IMR-90 (cell line): Measurements from ENCODE around the gene ANHX. TPM values are rescaled to one million over a fixed set of nuclear protein-coding genes. Genes with fewer than 3 reads are reported as not detected.

Source experiments
- ATAC-seq: fragments of 200-7000 bp; cut with Tn5 transposase; 2 replicates; pipeline ENCODE4 v1.9.1; 2020; ENCODE audit warnings: low read depth, mild to moderate bottlenecking, moderate library complexity
- BruUV-seq: library from RNA; stranded (reverse); fragments of 400-500 nt; replicated peaks from 2 replicates; lab custom pipeline; 2021; lab: Mats Ljungman, UMichigan
- CTCF ChIA-PET: fragments of 300-600 bp; formaldehyde crosslinking; extraction: SDS; loops from one replicate; lab custom pipeline; 2021; ENCODE audit warnings: antibody characterized with exemption; lab: Yijun Ruan, JAX
- POLR2A ChIA-PET: fragments of 300-600 bp; sonication (Branson Sonifier 250); formaldehyde crosslinking; loops from one replicate; lab custom pipeline; 2022; ENCODE audit warnings: antibody characterized with exemption; ENCODE audit not compliant: unreplicated experiment; lab: Charles Lee
- DNase-seq: peaks from one replicate; pipeline ENCODE4 v3.0.0; 2013
- H2AFZ ChIP-seq: replicated peaks from 2 replicates; pipeline ENCODE3; 2013; ENCODE audit warnings: low read length, mild to moderate bottlenecking; ENCODE audit not compliant: poor library complexity
- H2AK5ac ChIP-seq: 2 replicates; pipeline ENCODE4 v1.6.1; 2013; ENCODE audit warnings: low read depth, low read length, inconsistent platforms
- H2AK9ac ChIP-seq: replicated peaks from 2 replicates; pipeline ENCODE3; 2013; ENCODE audit warnings: mild to moderate bottlenecking, low read depth, low read length, moderate library complexity; ENCODE audit not compliant: poor library complexity
- H2BK120ac ChIP-seq: 2 replicates; pipeline ENCODE4 v1.6.1; 2013; ENCODE audit warnings: low read depth, low read length, inconsistent platforms
- H2BK15ac ChIP-seq: 3 replicates; pipeline ENCODE4 v1.6.1; 2013; ENCODE audit warnings: low read depth, low read length, inconsistent platforms
- H2BK20ac ChIP-seq: 2 replicates; pipeline ENCODE4 v1.6.1; 2013; ENCODE audit warnings: low read depth, mild to moderate bottlenecking, inconsistent platforms, low read length, moderate library complexity
- H2BK5ac ChIP-seq: 2 replicates; pipeline ENCODE4 v1.6.1; 2013; ENCODE audit warnings: mild to moderate bottlenecking, low read depth, low read length, inconsistent platforms; ENCODE audit not compliant: poor library complexity, severe bottlenecking
- H3K14ac ChIP-seq: replicated peaks from 2 replicates; pipeline ENCODE4 v1.6.1; 2013; ENCODE audit warnings: low read depth, low read length, inconsistent platforms
- H3K18ac ChIP-seq: 2 replicates; pipeline ENCODE4 v1.6.1; 2013; ENCODE audit warnings: low read depth, low read length, control low read depth
- H3K23ac ChIP-seq: 2 replicates; pipeline ENCODE4 v1.6.1; 2013; ENCODE audit warnings: low read depth, low read length, inconsistent platforms
- H3K27ac ChIP-seq: 2 replicates; pipeline ENCODE4 v1.5.1; 2013; ENCODE audit warnings: mild to moderate bottlenecking, control low read depth, low read length; ENCODE audit not compliant: insufficient read depth
- H3K27me3 ChIP-seq: 2 replicates; pipeline ENCODE4 v1.6.1; 2013; ENCODE audit warnings: low read length; ENCODE audit not compliant: control insufficient read depth, insufficient read depth
- H3K36me3 ChIP-seq: 2 replicates; pipeline ENCODE4 v1.6.1; 2013; ENCODE audit warnings: low read length, mixed read lengths; ENCODE audit not compliant: control insufficient read depth, insufficient read depth
- H3K4ac ChIP-seq: 2 replicates; pipeline ENCODE4 v1.6.1; 2013; ENCODE audit warnings: low read depth, low read length, inconsistent platforms
- H3K4me1 ChIP-seq: 2 replicates; pipeline ENCODE4 v1.6.1; 2013; ENCODE audit warnings: low read length, mixed read lengths; ENCODE audit not compliant: control insufficient read depth, insufficient read depth
- H3K4me2 ChIP-seq: 2 replicates; pipeline ENCODE4 v1.6.1; 2013; ENCODE audit warnings: low read depth, mild to moderate bottlenecking, control low read depth, low read length, moderate library complexity
- H3K4me3 ChIP-seq: 2 replicates; pipeline ENCODE4 v1.5.1; 2013; ENCODE audit warnings: low read depth, mild to moderate bottlenecking, control low read depth, low read length, moderate library complexity; ENCODE audit not compliant: insufficient read depth
- H3K56ac ChIP-seq: 2 replicates; pipeline ENCODE4 v1.6.1; 2013; ENCODE audit warnings: low read length, inconsistent platforms; ENCODE audit not compliant: insufficient read depth; ENCODE audit errors: extremely low read depth
- H3K79me1 ChIP-seq, 2 experiments: 2 replicates each; pipeline ENCODE4 v1.6.1; 2013; ENCODE audit warnings: low read length in 2 of 2, inconsistent platforms in 1 of 2, low read depth in 1 of 2
- H3K9ac ChIP-seq: 2 replicates; pipeline ENCODE4 v1.6.1; 2013; ENCODE audit warnings: low read depth, low read length, control low read depth
- H3K9me1 ChIP-seq: 2 replicates; pipeline ENCODE4 v1.6.1; 2013; ENCODE audit warnings: low read length, inconsistent platforms; ENCODE audit not compliant: insufficient read depth
- H3K9me3 ChIP-seq: 2 replicates; pipeline ENCODE4 v1.6.1; 2013; ENCODE audit warnings: low read length; ENCODE audit not compliant: control insufficient read depth, insufficient read depth
- H4K20me1 ChIP-seq: 2 replicates; pipeline ENCODE4 v1.6.1; 2013; ENCODE audit warnings: low read length, inconsistent platforms; ENCODE audit not compliant: insufficient read depth
- H4K5ac ChIP-seq: 2 replicates; pipeline ENCODE4 v1.6.1; 2013; ENCODE audit warnings: mild to moderate bottlenecking, low read depth, low read length, control low read depth
- H4K8ac ChIP-seq, 2 experiments: 2 replicates each; pipeline ENCODE4 v1.6.1; 2013; ENCODE audit warnings: low read depth in 2 of 2, low read length in 2 of 2, control low read depth in 1 of 2, inconsistent platforms in 1 of 2
- H4K91ac ChIP-seq: 2 replicates; pipeline ENCODE4 v1.6.1; 2013; ENCODE audit warnings: low read depth, low read length, inconsistent platforms; ENCODE audit not compliant: insufficient read depth
- BHLHE40 ChIP-seq: fragments of 150-350 bp; IDR thresholded peaks from 2 replicates; pipeline ENCODE4 v1.6.1; 2016; ENCODE audit warnings: mild to moderate bottlenecking, low read depth, low read length
- CEBPB ChIP-seq: IDR thresholded peaks from 2 replicates; pipeline ENCODE4 v1.6.1; 2012; ENCODE audit warnings: low read depth, low read length, improper control_type of control experiment
- CHD1 ChIP-seq: IDR thresholded peaks from 2 replicates; pipeline ENCODE4 v1.6.1; 2012; ENCODE audit warnings: low read depth, low read length, improper control_type of control experiment
- CTCF ChIP-seq: conservative IDR thresholded peaks from 2 replicates; pipeline ENCODE4 v1.5.1; 2012; ENCODE audit warnings: mild to moderate bottlenecking, low read depth, low read length, improper control_type of control experiment
- ELK1 ChIP-seq: fragments of 150-350 bp; IDR thresholded peaks from 2 replicates; pipeline ENCODE4 v1.6.1; 2016; ENCODE audit warnings: low read depth, mild to moderate bottlenecking, low read length, moderate library complexity, borderline replicate concordance
- FOS ChIP-seq: fragments of 150-350 bp; IDR thresholded peaks from 2 replicates; pipeline ENCODE4 v1.6.1; 2016; ENCODE audit warnings: low read depth, low read length
- MAFK ChIP-seq: IDR thresholded peaks from 2 replicates; pipeline ENCODE4 v1.6.1; 2012; ENCODE audit warnings: low read depth, low read length, improper control_type of control experiment
- MAZ ChIP-seq: IDR thresholded peaks from 2 replicates; pipeline ENCODE4 v1.6.1; 2012; ENCODE audit warnings: low read depth, mild to moderate bottlenecking, low read length, improper control_type of control experiment, moderate library complexity, borderline replicate concordance
- MXI1 ChIP-seq: IDR thresholded peaks from 2 replicates; pipeline ENCODE4 v1.6.1; 2012; ENCODE audit warnings: low read depth, mild to moderate bottlenecking, low read length, moderate library complexity, borderline replicate concordance
- NFE2L2 ChIP-seq: fragments of 150-350 bp; IDR thresholded peaks from 2 replicates; pipeline ENCODE4 v1.6.1; 2016; ENCODE audit warnings: low read depth, mild to moderate bottlenecking, low read length
- POLR2A ChIP-seq: IDR thresholded peaks from 2 replicates; pipeline ENCODE4 v1.6.1; 2012; ENCODE audit warnings: mild to moderate bottlenecking, low read depth, low read length
- RAD21 ChIP-seq: IDR thresholded peaks from 2 replicates; pipeline ENCODE4 v1.6.1; 2012; ENCODE audit warnings: low read length, improper control_type of control experiment
- RCOR1 ChIP-seq: IDR thresholded peaks from 2 replicates; pipeline ENCODE4 v1.6.1; 2012; ENCODE audit warnings: mild to moderate bottlenecking, low read length, improper control_type of control experiment; ENCODE audit not compliant: insufficient replicate concordance
- RFX5 ChIP-seq: IDR thresholded peaks from 2 replicates; pipeline ENCODE4 v1.8.0; 2012; ENCODE audit warnings: low read depth, mild to moderate bottlenecking, low read length, moderate library complexity
- SMC3 ChIP-seq: fragments of 150-350 bp; IDR thresholded peaks from 2 replicates; pipeline ENCODE4 v1.6.1; 2016; ENCODE audit warnings: low read depth, mild to moderate bottlenecking, antibody characterized with exemption, low read length, moderate library complexity
- whole genome bisulfite sequencing, 2 experiments: methylation state at CpG; one replicate each; pipeline versions ENCODE4 v1.1.5 to v1.1.7; 2013; ENCODE audit warnings: missing lambda C conversion rate in 2 of 2; ENCODE audit not compliant: insufficient read length in 1 of 2; ENCODE audit errors: extremely low coverage in 2 of 2; 5-methylcytosine and 5-hydroxymethylcytosine counted together
- dilution Hi-C: fragments of 300-500 bp; cut with HindIII; formaldehyde crosslinking; loops from one replicate; pipeline ENCODE4 v1.14.3; 2018; ENCODE audit warnings: low sequenced_read_pairs; ENCODE audit not compliant: unreplicated experiment
- in situ Hi-C: fragments of 300-500 bp; cut with MboI; formaldehyde crosslinking; loops from 3 replicates; pipeline ENCODE4 v1.14.3; 2019; ENCODE audit warnings: low sequenced_read_pairs, inconsistent platforms, mixed read lengths
- intact Hi-C: fragments of 100-400 bp; cut with micrococcal nuclease; formaldehyde crosslinking; loops from 2 replicates; pipeline ENCODE4 v1.10.0; 2022
- polyA plus RNA-seq, 3 experiments: library from polyadenylated mRNA; depleted of rRNA; stranded (reverse); fragments of >200 nt; gene quantifications; 2 replicates each; pipeline ENCODE4 v1.2.3, GENCODE V29; 2012; ENCODE audit warnings: low replicate concordance in 1 of 3
- total RNA-seq: library from RNA; depleted of rRNA; stranded (reverse); fragments of >200 nt; gene quantifications from 2 replicates; pipeline ENCODE4 v1.2.3, GENCODE V29; 2012
- TF ChIP-seq, protein P1 (sequence below): fragments of 150-350 bp; IDR thresholded peaks from 2 replicates; pipeline ENCODE4 v1.6.1; 2017; ENCODE audit warnings: mild to moderate bottlenecking, antibody characterized with exemption, low read length, low read depth

Gene ANHX
- total and polyA plus RNA-seq, 2 of the 4 experiments (the other 2 are of a cell fraction), result not detected

DNA sequence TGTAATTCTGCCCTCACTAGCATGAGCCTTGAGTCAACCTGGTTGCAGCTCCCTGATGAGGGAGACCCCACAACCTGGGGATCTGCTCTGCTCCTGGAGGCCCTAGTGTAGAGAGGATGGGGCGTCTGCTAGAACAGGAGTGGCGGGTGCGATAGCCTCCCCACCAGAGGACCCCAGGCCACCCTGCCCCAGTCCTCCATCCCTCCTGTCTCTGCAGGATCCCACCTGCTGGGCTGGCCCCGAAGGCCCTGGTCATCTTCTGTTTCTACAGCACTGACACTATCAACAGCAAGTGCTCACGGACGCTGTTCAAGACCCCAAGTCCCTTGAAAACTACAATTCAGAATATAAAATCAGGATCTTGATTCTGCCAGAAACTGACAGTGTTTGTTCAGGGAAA lies 15.2 kb downstream of the ANHX start:
- dilution Hi-C loops, result no loop called here
- Histone ChIP-seq H3K4me3 (no peak overlapping the region), H3K56ac (no peak overlapping the region), H3K79me1 (no peaks in the 10 kb centered on the region), H3K4me2 (no peak overlapping the region), H3K18ac (no peak overlapping the region), H2BK120ac (no peak overlapping the region), H2BK5ac (no peak overlapping the region), H3K23ac (no peak overlapping the region), H3K9me3 (peaks cover 70% of the 10 kb centered on the region), H3K27ac (no peak overlapping the region), H3K14ac (no peak overlapping the region), H3K27me3 (no peaks in the 10 kb centered on the region), H3K9me1 (no peaks in the 10 kb centered on the region), H3K36me3 (no peaks in the 10 kb centered on the region), H2AK9ac (no peak overlapping the region), H4K5ac (no peak overlapping the region), H3K4ac (no peak overlapping the region), H4K8ac (no peak overlapping the region), H3K4me1 (no peaks in the 10 kb centered on the region), H2BK15ac (no peak overlapping the region), H3K9ac (no peak overlapping the region), H2BK20ac (no peak overlapping the region), H2AK5ac (no peak overlapping the region), H4K20me1 (no peaks in the 10 kb centered on the region), H4K91ac (no peak overlapping the region), H2AFZ (peak overlapping the region; percentile 43)
- intact Hi-C loops, result no loop called here
- TF ChIP-seq, protein P1, sequence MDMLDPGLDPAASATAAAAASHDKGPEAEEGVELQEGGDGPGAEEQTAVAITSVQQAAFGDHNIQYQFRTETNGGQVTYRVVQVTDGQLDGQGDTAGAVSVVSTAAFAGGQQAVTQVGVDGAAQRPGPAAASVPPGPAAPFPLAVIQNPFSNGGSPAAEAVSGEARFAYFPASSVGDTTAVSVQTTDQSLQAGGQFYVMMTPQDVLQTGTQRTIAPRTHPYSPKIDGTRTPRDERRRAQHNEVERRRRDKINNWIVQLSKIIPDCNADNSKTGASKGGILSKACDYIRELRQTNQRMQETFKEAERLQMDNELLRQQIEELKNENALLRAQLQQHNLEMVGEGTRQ, result no peak
- TF ChIP-seq ELK1, result no peak
- TF ChIP-seq POLR2A, result no peak
- TF ChIP-seq SMC3, result no peak
- TF ChIP-seq CEBPB, result no peak
- no peak for TF ChIP-seq RFX5
- no peak for TF ChIP-seq BHLHE40
- TF ChIP-seq RCOR1, result no peak
- TF ChIP-seq RAD21, result no peak
- no peak for TF ChIP-seq FOS
- TF ChIP-seq NFE2L2, result no peak
- TF ChIP-seq MAZ, result no peak
- no peak for TF ChIP-seq CHD1
- TF ChIP-seq MAFK, result no peak
- no peak for TF ChIP-seq MXI1
- no peak for TF ChIP-seq CTCF
- DNase-seq (no peak), ATAC-seq (no peak)
- in situ Hi-C loops, result no loop called here
- BruUV-seq, result no TSS peak
- CTCF ChIA-PET, result no interaction called here
- POLR2A ChIA-PET, result no interaction called here
- no CpG with 5 or more reads among the region's 6 CpGs for WGBS, 2 experiments
